GM23248 (cell line): ENCODE results near the gene ZNRF4.

Source experiments
- EZH2 ChIP-seq: fragments of 200-600 bp; sonication (generic); IDR thresholded peaks from 2 replicates; pipeline ENCODE4 v1.6.1; 2018; ENCODE audit warnings: antibody characterized with exemption, mild to moderate bottlenecking; ENCODE audit not compliant: insufficient read depth, poor library complexity, severe bottlenecking
- EZH2phosphoT487 ChIP-seq: fragments of 200-600 bp; sonication (generic); IDR thresholded peaks from 2 replicates; pipeline ENCODE4 v1.6.1; 2018; ENCODE audit warnings: antibody characterized with exemption, moderate library complexity, mild to moderate bottlenecking, low read depth; ENCODE audit not compliant: insufficient read depth

GRCh38 chr19:5452594-5453565 lies 2.3 kb upstream of the ZNRF4 start:
- TF ChIP-seq EZH2phosphoT487: no peak
- no peak for TF ChIP-seq EZH2
